Smooth muscle cell of the brain vasculature (primary cell): ENCODE results near the gene ZNF778.
"Not testable (repeated sequence)": the region's sequence is repeated elsewhere in the genome, so short reads cannot be mapped to it uniquely, and the experiment has no call there.

ENCODE experiments used
- DNase-seq: peaks from one replicate; pipeline ENCODE4 v3.0.0-alpha.2; 2012; ENCODE audit warnings: low read depth, low spot score

Gene ZNF778

GRCh38 chr16:89256651-89257254, 39.2 kb downstream of the ZNF778 start:
- DNase-seq, result no peak

GRCh38 chr16:89257281-89257731, 39.8 kb downstream of the ZNF778 start:
- no peak for DNase-seq

- DNase-seq, result no peak
Observed at GRCh38 chr16:89257757-89258465, 40.4 kb downstream of the ZNF778 start.

GRCh38 chr16:89259901-89260300, 42.4 kb downstream of the ZNF778 start:
- DNase-seq, result not testable (repeated sequence)

GRCh38 chr16:89261691-89262563, 44.4 kb downstream of the ZNF778 start:
- no peak for DNase-seq

GRCh38 chr16:89264800-89265550, 47.5 kb downstream of the ZNF778 start:
- DNase-seq, result no peak

- no peak for DNase-seq
Observed at GRCh38 chr16:89265647-89266046, 48.1 kb downstream of the ZNF778 start.

GRCh38 chr16:89266521-89267134, 49.1 kb downstream of the ZNF778 start:
- DNase-seq, result no peak

- DNase-seq, result not testable (repeated sequence)
Observed at GRCh38 chr16:89267746-89268145, 50.2 kb downstream of the ZNF778 start.

- no peak for DNase-seq
Observed at GRCh38 chr16:89268585-89268984, 51.1 kb downstream of the ZNF778 start.

GRCh38 chr16:89268987-89269735, 51.7 kb downstream of the ZNF778 start:
- no peak for DNase-seq

- no peak for DNase-seq
Observed at GRCh38 chr16:89269805-89270665, 52.5 kb downstream of the ZNF778 start.

GRCh38 chr16:89270666-89271345, 53.3 kb downstream of the ZNF778 start:
- no peak for DNase-seq

- no peak for DNase-seq
Observed at GRCh38 chr16:89272631-89273030, 55.1 kb downstream of the ZNF778 start.

- DNase-seq, result no peak
Observed at GRCh38 chr16:89273741-89274472, 56.4 kb downstream of the ZNF778 start.

- no peak for DNase-seq
Observed at GRCh38 chr16:89274561-89275283, 57.2 kb downstream of the ZNF778 start.

GRCh38 chr16:89275284-89275584, 57.7 kb downstream of the ZNF778 start:
- no peak for DNase-seq
